Prostate gland (tissue), 2 donors: Measurements from ENCODE around the gene SUPT3H.

Experiments used
- CTCF ChIP-seq, 4 experiments: fragments of 200-600 bp in 2 of 4; fragments of 450-650 bp in 2 of 4; sonication (generic) in 2 of 4; IDR thresholded peaks; 1 replicate in 3 of 4; 2 replicates in 1 of 4; pipeline ENCODE4 v1.5.1; 2016 to 2019; ENCODE audit warnings: antibody characterized with exemption in 4 of 4, mild to moderate bottlenecking in 2 of 4, moderate library complexity in 2 of 4
- POLR2A ChIP-seq: fragments of 450-650 bp; IDR thresholded peaks from one replicate; pipeline ENCODE4 v1.6.1; 2016; ENCODE audit warnings: antibody characterized with exemption, mild to moderate bottlenecking

GRCh38 chr6:44972709-44973108 is 405.0 kb downstream of the SUPT3H start:
- TF ChIP-seq POLR2A: no peak
- no peak for TF ChIP-seq CTCF (IDR thresholded peaks at IDR 0.05)
